WTC11 (cell line): Measurements from ENCODE around the gene CD48. TPM values are rescaled to one million over a fixed set of nuclear protein-coding genes. Genes with fewer than 3 reads are reported as not detected.

Experiments used
- ATAC-seq: fragments of 200-7000 bp; cut with Tn5 transposase; 2 replicates; pipeline ENCODE4 v1.10.0; 2021; ENCODE audit warnings: mild to moderate bottlenecking, moderate library complexity
- CTCF ChIA-PET: fragments of 300-600 bp; sonication (Branson Sonifier 250); formaldehyde crosslinking; loops from one replicate; lab custom pipeline; 2021; ENCODE audit warnings: antibody characterized with exemption; lab: Charles Lee
- POLR2A ChIA-PET: fragments of 350-600 bp; sonication (Branson Sonifier 250); formaldehyde crosslinking; loops from one replicate; lab custom pipeline; 2021; ENCODE audit warnings: antibody characterized with exemption; lab: Charles Lee
- DNase-seq: peaks from one replicate; pipeline ENCODE4 v3.0.0; 2021; ENCODE audit warnings: low spot score
- H3K27ac Mint-ChIP-seq: 2 replicates; pipeline ENCODE4 v1.8.0; 2021; ENCODE audit warnings: mixed read lengths
- H3K27me3 Mint-ChIP-seq: 2 replicates; pipeline ENCODE4 v1.8.0; 2021; ENCODE audit warnings: low read depth, mild to moderate bottlenecking, moderate library complexity, mixed read lengths
- H3K36me3 Mint-ChIP-seq: 2 replicates; pipeline ENCODE4 v1.8.0; 2021; ENCODE audit warnings: mixed read lengths
- H3K4me1 Mint-ChIP-seq: 2 replicates; pipeline ENCODE4 v1.8.0; 2022; ENCODE audit warnings: mixed read lengths
- H3K4me3 Mint-ChIP-seq: 2 replicates; pipeline ENCODE4 v1.8.0; 2021; ENCODE audit warnings: mild to moderate bottlenecking, moderate library complexity, mixed read lengths
- H3K9me3 Mint-ChIP-seq: 2 replicates; pipeline ENCODE4 v1.8.0; 2021; ENCODE audit warnings: mixed read lengths
- CREM ChIP-seq: sonication (generic); formaldehyde crosslinking; IDR thresholded peaks from 2 replicates; pipeline ENCODE4 v1.8.1; 2022; ENCODE audit warnings: mild to moderate bottlenecking, missing genetic modification reagents, moderate library complexity
- ETV6 ChIP-seq: sonication (generic); formaldehyde crosslinking; IDR thresholded peaks from 2 replicates; pipeline ENCODE4 v1.8.1; 2022; ENCODE audit warnings: mild to moderate bottlenecking, missing genetic modification reagents
- GABPB1 ChIP-seq: sonication (generic); formaldehyde crosslinking; IDR thresholded peaks from 2 replicates; pipeline ENCODE4 v1.8.1; 2023; ENCODE audit warnings: mild to moderate bottlenecking, missing genetic modification reagents
- JAZF1 ChIP-seq: fragments of 250-450 bp; sonication (Bioruptor Pico); IDR thresholded peaks from 2 replicates; pipeline ENCODE4 v1.9.0; 2021; ENCODE audit warnings: moderate library complexity, mild to moderate bottlenecking, inconsistent platforms
- MYBL2 ChIP-seq: sonication (generic); formaldehyde crosslinking; IDR thresholded peaks from 2 replicates; pipeline ENCODE4 v1.8.1; 2023; ENCODE audit warnings: mild to moderate bottlenecking, moderate library complexity, missing genetic modification reagents
- NFATC4 ChIP-seq: fragments of 250-450 bp; sonication (Bioruptor Pico); IDR thresholded peaks from 2 replicates; pipeline ENCODE4 v1.9.0; 2021; ENCODE audit warnings: mild to moderate bottlenecking
- NR2C2 ChIP-seq: sonication (generic); formaldehyde crosslinking; IDR thresholded peaks from 2 replicates; pipeline ENCODE4 v1.8.0; 2022; ENCODE audit warnings: mild to moderate bottlenecking, missing genetic modification reagents
- OVOL2 ChIP-seq: fragments of 250-450 bp; sonication (Bioruptor Pico); IDR thresholded peaks from 2 replicates; pipeline ENCODE4 v1.9.0; 2021; ENCODE audit warnings: mild to moderate bottlenecking, borderline replicate concordance
- RELA ChIP-seq: sonication (generic); formaldehyde crosslinking; IDR thresholded peaks from 2 replicates; pipeline ENCODE4 v1.8.1; 2022; ENCODE audit warnings: missing genetic modification reagents, mild to moderate bottlenecking, borderline replicate concordance
- RORB ChIP-seq: fragments of 250-450 bp; sonication (Bioruptor Pico); IDR thresholded peaks from 2 replicates; pipeline ENCODE4 v1.9.0; 2021; ENCODE audit warnings: mild to moderate bottlenecking
- SMAD3 ChIP-seq: sonication (generic); formaldehyde crosslinking; IDR thresholded peaks from 2 replicates; pipeline ENCODE4 v1.8.0; 2022; ENCODE audit warnings: missing genetic modification reagents, mild to moderate bottlenecking, borderline replicate concordance
- SP1 ChIP-seq: sonication (generic); formaldehyde crosslinking; conservative IDR thresholded peaks from 2 replicates; pipeline ENCODE4 v1.8.1; 2022; ENCODE audit warnings: missing genetic modification reagents
- TP53 ChIP-seq: sonication (generic); formaldehyde crosslinking; IDR thresholded peaks from 2 replicates; pipeline ENCODE4 v1.8.1; 2023; ENCODE audit warnings: mild to moderate bottlenecking, missing genetic modification reagents
- ZNF138 ChIP-seq: sonication (generic); formaldehyde crosslinking; conservative IDR thresholded peaks from 2 replicates; pipeline ENCODE4 v1.8.1; 2022; ENCODE audit warnings: mild to moderate bottlenecking, moderate library complexity, missing genetic modification reagents
- ZNF416 ChIP-seq: fragments of 250-450 bp; sonication (Bioruptor Pico); IDR thresholded peaks from 2 replicates; pipeline ENCODE4 v1.9.0; 2021; ENCODE audit warnings: mild to moderate bottlenecking, inconsistent platforms
- total RNA-seq: library from RNA; stranded (reverse); gene quantifications from 3 replicates; pipeline ENCODE4 v1.2.3, GENCODE V29; 2021
- TF ChIP-seq, protein P1 (sequence below): sonication (generic); formaldehyde crosslinking; conservative IDR thresholded peaks from 2 replicates; pipeline ENCODE4 v1.8.1; 2022; ENCODE audit warnings: mild to moderate bottlenecking, missing genetic modification reagents
- TF ChIP-seq, protein P2 (sequence below): sonication (generic); formaldehyde crosslinking; IDR thresholded peaks from 2 replicates; pipeline ENCODE4 v1.8.1; 2022; ENCODE audit warnings: missing genetic modification reagents, borderline replicate concordance
- TF ChIP-seq, protein P3 (sequence below): sonication (generic); formaldehyde crosslinking; IDR thresholded peaks from 2 replicates; pipeline ENCODE4 v1.8.1; 2022; ENCODE audit warnings: low read depth, mild to moderate bottlenecking, moderate library complexity, missing genetic modification reagents, borderline replicate concordance
- TF ChIP-seq, protein P4 (sequence below): sonication (generic); formaldehyde crosslinking; IDR thresholded peaks from 2 replicates; pipeline ENCODE4 v1.8.0; 2022; ENCODE audit warnings: missing genetic modification reagents
- TF ChIP-seq, protein P5 (sequence below): sonication (generic); formaldehyde crosslinking; IDR thresholded peaks from 2 replicates; pipeline ENCODE4 v1.8.1; 2023; ENCODE audit warnings: mild to moderate bottlenecking, missing genetic modification reagents, moderate library complexity
- TF ChIP-seq, protein P6 (sequence below): sonication (generic); formaldehyde crosslinking; IDR thresholded peaks from 2 replicates; pipeline ENCODE4 v1.8.1; 2023; ENCODE audit warnings: mild to moderate bottlenecking, moderate library complexity, missing genetic modification reagents
- TF ChIP-seq, protein P7 (sequence below): fragments of 250-450 bp; sonication (Bioruptor Pico); IDR thresholded peaks from 2 replicates; pipeline ENCODE4 v1.9.0; 2021; ENCODE audit warnings: moderate library complexity, mild to moderate bottlenecking, inconsistent platforms, borderline replicate concordance

Gene CD48
- total RNA-seq, 1 experiment from 2014 or later = 0.66 TPM

DNA sequence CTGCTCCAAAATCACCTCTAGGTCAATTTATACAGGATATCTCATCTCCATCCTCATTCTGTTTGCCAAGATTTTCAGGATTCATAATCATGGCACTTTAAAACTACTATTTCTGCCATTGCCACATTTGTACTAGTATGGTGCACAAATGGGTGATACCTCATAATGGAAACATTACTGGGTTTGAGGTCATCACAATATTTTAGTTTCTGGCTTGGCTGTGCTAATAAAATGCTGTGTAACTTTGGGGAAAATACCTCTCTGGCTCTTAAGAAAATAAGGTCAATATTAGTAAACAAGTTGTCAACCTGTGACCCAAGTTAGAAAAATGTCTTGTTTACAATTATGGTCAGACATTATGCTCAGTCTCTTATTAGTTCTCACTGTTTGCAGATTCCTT, 22.7 kb upstream of the CD48 start:
- no peak for DNase-seq
- TF ChIP-seq GABPB1 = no peak
- TF ChIP-seq, protein P1, sequence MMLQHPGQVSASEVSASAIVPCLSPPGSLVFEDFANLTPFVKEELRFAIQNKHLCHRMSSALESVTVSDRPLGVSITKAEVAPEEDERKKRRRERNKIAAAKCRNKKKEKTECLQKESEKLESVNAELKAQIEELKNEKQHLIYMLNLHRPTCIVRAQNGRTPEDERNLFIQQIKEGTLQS = no peak
- TF ChIP-seq MYBL2 (CRISPR knock-in tag) = no peak
- no peak for TF ChIP-seq NR2C2
- TF ChIP-seq NFATC4 = no peak
- TF ChIP-seq, protein P2, sequence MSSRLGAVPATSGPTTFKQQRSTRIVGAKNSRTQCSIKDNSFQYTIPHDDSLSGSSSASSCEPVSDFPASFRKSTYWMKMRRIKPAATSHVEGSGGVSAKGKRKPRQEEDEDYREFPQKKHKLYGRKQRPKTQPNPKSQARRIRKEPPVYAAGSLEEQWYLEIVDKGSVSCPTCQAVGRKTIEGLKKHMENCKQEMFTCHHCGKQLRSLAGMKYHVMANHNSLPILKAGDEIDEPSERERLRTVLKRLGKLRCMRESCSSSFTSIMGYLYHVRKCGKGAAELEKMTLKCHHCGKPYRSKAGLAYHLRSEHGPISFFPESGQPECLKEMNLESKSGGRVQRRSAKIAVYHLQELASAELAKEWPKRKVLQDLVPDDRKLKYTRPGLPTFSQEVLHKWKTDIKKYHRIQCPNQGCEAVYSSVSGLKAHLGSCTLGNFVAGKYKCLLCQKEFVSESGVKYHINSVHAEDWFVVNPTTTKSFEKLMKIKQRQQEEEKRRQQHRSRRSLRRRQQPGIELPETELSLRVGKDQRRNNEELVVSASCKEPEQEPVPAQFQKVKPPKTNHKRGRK (CRISPR knock-in tag) = no peak
- TF ChIP-seq, protein P3, sequence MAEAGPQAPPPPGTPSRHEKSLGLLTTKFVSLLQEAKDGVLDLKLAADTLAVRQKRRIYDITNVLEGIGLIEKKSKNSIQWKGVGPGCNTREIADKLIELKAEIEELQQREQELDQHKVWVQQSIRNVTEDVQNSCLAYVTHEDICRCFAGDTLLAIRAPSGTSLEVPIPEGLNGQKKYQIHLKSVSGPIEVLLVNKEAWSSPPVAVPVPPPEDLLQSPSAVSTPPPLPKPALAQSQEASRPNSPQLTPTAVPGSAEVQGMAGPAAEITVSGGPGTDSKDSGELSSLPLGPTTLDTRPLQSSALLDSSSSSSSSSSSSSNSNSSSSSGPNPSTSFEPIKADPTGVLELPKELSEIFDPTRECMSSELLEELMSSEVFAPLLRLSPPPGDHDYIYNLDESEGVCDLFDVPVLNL (CRISPR knock-in tag) = no peak
- TF ChIP-seq, protein P4, sequence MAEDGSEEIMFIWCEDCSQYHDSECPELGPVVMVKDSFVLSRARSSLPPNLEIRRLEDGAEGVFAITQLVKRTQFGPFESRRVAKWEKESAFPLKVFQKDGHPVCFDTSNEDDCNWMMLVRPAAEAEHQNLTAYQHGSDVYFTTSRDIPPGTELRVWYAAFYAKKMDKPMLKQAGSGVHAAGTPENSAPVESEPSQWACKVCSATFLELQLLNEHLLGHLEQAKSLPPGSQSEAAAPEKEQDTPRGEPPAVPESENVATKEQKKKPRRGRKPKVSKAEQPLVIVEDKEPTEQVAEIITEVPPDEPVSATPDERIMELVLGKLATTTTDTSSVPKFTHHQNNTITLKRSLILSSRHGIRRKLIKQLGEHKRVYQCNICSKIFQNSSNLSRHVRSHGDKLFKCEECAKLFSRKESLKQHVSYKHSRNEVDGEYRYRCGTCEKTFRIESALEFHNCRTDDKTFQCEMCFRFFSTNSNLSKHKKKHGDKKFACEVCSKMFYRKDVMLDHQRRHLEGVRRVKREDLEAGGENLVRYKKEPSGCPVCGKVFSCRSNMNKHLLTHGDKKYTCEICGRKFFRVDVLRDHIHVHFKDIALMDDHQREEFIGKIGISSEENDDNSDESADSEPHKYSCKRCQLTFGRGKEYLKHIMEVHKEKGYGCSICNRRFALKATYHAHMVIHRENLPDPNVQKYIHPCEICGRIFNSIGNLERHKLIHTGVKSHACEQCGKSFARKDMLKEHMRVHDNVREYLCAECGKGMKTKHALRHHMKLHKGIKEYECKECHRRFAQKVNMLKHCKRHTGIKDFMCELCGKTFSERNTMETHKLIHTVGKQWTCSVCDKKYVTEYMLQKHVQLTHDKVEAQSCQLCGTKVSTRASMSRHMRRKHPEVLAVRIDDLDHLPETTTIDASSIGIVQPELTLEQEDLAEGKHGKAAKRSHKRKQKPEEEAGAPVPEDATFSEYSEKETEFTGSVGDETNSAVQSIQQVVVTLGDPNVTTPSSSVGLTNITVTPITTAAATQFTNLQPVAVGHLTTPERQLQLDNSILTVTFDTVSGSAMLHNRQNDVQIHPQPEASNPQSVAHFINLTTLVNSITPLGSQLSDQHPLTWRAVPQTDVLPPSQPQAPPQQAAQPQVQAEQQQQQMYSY = no peak
- no peak for TF ChIP-seq CREM (CRISPR knock-in tag)
- TF ChIP-seq SMAD3 (CRISPR knock-in tag) = no peak
- TF ChIP-seq, all 79 proteins: peak for 0
- Mint-ChIP-seq H3K4me3 (no peak overlapping the region), H3K4me1 (no peaks in the 10 kb centered on the region), H3K36me3 (peaks cover 20% of the 10 kb centered on the region), H3K27ac (no peak overlapping the region), H3K9me3 (peaks cover 50% of the 10 kb centered on the region), H3K27me3 (peaks cover 9% of the 10 kb centered on the region)
- ChIA-PET POLR2A (no interaction called here), CTCF (interaction anchor here (1.4 kb wide), 1 partner anchor 43 kb away, joined by 4 read pairs; no protein-coding TSS in a partner anchor)
- no peak for ATAC-seq

DNA sequence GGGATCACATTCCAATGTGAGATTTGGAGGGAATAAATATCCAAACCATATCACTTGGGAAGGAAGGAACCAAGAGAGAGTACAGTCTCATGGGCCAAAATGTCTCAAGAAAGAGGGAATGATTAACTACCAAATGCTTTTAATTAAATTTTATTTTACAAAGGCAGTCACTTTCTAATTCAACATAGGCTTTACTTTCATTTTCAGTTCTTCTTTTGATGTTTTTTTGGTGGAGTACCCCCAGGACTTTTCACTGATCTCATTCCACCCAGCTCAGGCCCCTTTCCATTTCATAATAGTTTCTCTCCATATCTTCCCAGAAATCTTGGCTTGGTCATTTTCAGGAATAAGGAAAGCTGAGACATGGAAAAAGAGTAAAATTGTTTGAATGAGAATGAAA, 22.3 kb upstream of the CD48 start:
- ChIA-PET POLR2A (no interaction called here), CTCF (interaction anchor here (1.4 kb wide), 1 partner anchor 44 kb away, joined by 4 read pairs; no protein-coding TSS in a partner anchor)
- no peak overlapping the region for H3K4me3 Mint-ChIP-seq
- no peak overlapping the region for H3K27ac Mint-ChIP-seq
- TF ChIP-seq, protein P5, sequence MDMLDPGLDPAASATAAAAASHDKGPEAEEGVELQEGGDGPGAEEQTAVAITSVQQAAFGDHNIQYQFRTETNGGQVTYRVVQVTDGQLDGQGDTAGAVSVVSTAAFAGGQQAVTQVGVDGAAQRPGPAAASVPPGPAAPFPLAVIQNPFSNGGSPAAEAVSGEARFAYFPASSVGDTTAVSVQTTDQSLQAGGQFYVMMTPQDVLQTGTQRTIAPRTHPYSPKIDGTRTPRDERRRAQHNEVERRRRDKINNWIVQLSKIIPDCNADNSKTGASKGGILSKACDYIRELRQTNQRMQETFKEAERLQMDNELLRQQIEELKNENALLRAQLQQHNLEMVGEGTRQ (CRISPR knock-in tag) = no peak
- TF ChIP-seq, protein P6, sequence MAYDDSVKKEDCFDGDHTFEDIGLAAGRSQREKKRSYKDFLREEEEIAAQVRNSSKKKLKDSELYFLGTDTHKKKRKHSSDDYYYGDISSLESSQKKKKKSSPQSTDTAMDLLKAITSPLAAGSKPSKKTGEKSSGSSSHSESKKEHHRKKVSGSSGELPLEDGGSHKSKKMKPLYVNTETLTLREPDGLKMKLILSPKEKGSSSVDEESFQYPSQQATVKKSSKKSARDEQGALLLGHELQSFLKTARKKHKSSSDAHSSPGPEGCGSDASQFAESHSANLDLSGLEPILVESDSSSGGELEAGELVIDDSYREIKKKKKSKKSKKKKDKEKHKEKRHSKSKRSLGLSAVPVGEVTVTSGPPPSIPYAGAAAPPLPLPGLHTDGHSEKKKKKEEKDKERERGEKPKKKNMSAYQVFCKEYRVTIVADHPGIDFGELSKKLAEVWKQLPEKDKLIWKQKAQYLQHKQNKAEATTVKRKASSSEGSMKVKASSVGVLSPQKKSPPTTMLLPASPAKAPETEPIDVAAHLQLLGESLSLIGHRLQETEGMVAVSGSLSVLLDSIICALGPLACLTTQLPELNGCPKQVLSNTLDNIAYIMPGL (CRISPR knock-in tag) = no peak
- TF ChIP-seq TP53 (CRISPR knock-in tag) (no peak), RELA (CRISPR knock-in tag) (no peak), ZNF138 (no peak), ETV6 (CRISPR knock-in tag) (no peak), OVOL2 (CRISPR knock-in tag) (no peak), SP1 (CRISPR knock-in tag) (no peak), RORB (CRISPR knock-in tag) (no peak), ZNF416 (CRISPR knock-in tag) (no peak), JAZF1 (CRISPR knock-in tag) (no peak)
- TF ChIP-seq, protein P7, sequence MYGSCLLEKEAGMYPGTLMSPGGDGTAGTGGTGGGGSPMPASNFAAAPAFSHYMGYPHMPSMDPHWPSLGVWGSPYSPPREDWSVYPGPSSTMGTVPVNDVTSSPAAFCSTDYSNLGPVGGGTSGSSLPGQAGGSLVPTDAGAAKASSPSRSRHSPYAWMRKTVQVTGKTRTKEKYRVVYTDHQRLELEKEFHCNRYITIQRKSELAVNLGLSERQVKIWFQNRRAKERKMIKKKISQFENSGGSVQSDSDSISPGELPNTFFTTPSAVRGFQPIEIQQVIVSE (CRISPR knock-in tag) = no peak
- no peak for ATAC-seq
- DNase-seq = no peak
- H3K4me1 Mint-ChIP-seq = no peaks in the 10 kb centered on the region
- peaks cover 50% of the 10 kb centered on the region for H3K9me3 Mint-ChIP-seq
- peaks cover 20% of the 10 kb centered on the region for H3K36me3 Mint-ChIP-seq
- H3K27me3 Mint-ChIP-seq = peaks cover 9% of the 10 kb centered on the region
